Measurements from ENCODE around the gene PGBD1.

DNA sequence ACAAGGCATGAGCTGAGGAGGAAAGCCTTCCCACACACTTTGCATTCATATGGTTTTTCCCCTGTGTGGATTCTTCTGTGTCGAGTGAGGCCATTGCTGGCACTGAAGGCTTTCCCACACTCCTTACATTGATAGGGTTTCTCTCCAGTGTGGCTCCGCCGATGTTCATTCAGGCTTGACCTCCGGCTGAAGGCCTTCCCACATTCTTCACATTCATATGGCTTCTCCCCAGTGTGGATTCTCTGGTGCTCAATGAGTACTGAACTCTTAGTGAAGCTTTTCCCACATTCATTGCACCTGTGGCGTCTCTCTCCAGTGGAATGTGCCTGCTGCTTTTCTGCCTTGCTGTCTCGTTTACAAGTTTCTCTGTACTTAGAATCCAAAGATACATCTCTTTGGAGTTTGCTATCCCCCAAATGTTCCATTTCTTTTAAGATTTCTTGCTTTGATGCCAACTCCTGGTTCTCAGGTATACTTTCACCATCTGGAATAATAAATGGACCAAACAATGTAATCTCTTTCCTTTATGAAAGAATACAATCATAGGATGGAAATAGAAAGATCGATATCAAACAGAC, 45.1 kb downstream of the PGBD1 start:
- TF ChIP-seq GATA2 (IDR thresholded peaks at IDR 0.05; ENCODE audit: low read depth, low read length) (no peak), GATA3 (IDR thresholded peaks at IDR 0.05; ENCODE audit: low read depth, low read length) (no peak)

All from SH-SY5Y (cell line).